ENCODE measurements around the gene CDKN1B.

DNA sequence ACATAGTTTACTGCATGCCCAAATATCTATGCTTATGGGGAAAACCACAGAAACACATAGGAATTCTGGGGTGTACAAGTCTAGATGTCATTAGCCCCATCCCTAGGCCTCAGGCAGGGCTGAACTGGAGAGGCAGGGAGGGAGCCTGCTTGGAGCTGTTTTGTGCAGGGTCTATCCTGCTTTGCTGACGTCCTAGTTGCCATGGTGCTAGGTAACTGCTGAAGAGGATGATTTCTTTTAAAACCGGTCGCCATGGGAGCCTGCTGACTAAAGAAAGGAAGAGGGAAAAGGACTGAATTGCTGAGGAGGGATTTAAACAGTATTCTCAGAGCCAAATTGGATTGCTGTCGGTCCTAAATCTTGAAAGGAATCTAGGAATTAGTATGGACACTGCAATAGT, 31.9 kb upstream of the CDKN1B start:
- TF ChIP-seq, protein P1, sequence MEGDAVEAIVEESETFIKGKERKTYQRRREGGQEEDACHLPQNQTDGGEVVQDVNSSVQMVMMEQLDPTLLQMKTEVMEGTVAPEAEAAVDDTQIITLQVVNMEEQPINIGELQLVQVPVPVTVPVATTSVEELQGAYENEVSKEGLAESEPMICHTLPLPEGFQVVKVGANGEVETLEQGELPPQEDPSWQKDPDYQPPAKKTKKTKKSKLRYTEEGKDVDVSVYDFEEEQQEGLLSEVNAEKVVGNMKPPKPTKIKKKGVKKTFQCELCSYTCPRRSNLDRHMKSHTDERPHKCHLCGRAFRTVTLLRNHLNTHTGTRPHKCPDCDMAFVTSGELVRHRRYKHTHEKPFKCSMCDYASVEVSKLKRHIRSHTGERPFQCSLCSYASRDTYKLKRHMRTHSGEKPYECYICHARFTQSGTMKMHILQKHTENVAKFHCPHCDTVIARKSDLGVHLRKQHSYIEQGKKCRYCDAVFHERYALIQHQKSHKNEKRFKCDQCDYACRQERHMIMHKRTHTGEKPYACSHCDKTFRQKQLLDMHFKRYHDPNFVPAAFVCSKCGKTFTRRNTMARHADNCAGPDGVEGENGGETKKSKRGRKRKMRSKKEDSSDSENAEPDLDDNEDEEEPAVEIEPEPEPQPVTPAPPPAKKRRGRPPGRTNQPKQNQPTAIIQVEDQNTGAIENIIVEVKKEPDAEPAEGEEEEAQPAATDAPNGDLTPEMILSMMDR (conservative IDR thresholded peaks at IDR 0.05; ENCODE audit: low read depth in 2 of 2), result no peak
- TF ChIP-seq EZH2phosphoT487 (IDR thresholded peaks at IDR 0.05; ENCODE audit: unreplicated experiment), result no peak
- TF ChIP-seq REST (IDR thresholded peaks at IDR 0.05; ENCODE audit: unreplicated experiment), result no peak
- TF ChIP-seq POLR2AphosphoS5 (IDR thresholded peaks at IDR 0.05; ENCODE audit: low read depth), result no peak
- TF ChIP-seq EZH2 (IDR thresholded peaks at IDR 0.05; ENCODE audit: low read depth, unreplicated experiment), result no peak
- no peak for TF ChIP-seq NANOG (IDR thresholded peaks at IDR 0.05; ENCODE audit: borderline replicate concordance)

All from GM23338 (cell line).